Liver (tissue), 9 donors: ENCODE results near the gene SGPP2. TPM values are rescaled to one million over a fixed set of nuclear protein-coding genes. Genes with fewer than 3 reads are reported as not detected.

Experiments used
- DNase-seq: peaks from one replicate; pipeline ENCODE4 v3.0.0-alpha.2; 2017; ENCODE audit warnings: low spot score
- H3K27ac ChIP-seq, 2 donors: one replicate each; pipeline ENCODE4 v1.7.0; 2013; ENCODE audit warnings: inconsistent platforms in 2 of 2, low read length in 2 of 2, control low read depth in 1 of 2, low read depth in 1 of 2, mild to moderate bottlenecking in 1 of 2
- H3K27me3 ChIP-seq, 4 donors: one replicate each; pipeline versions ENCODE4 v1.6.1 to v1.7.0; 2013; ENCODE audit warnings: low read length in 3 of 4, inconsistent platforms in 1 of 4, mild to moderate bottlenecking in 1 of 4, moderate library complexity in 1 of 4; ENCODE audit not compliant: control insufficient read depth in 4 of 4, insufficient read depth in 4 of 4
- H3K36me3 ChIP-seq, 4 donors: one replicate each; pipeline versions ENCODE4 v1.6.1 to v1.7.0; 2013; ENCODE audit warnings: low read length in 3 of 4, mild to moderate bottlenecking in 3 of 4, low read depth in 1 of 4, moderate library complexity in 1 of 4; ENCODE audit not compliant: control insufficient read depth in 4 of 4, insufficient read depth in 3 of 4
- H3K4me1 ChIP-seq, 4 donors: one replicate each; pipeline versions ENCODE4 v1.6.1 to v1.7.0; 2013; ENCODE audit warnings: low read length in 3 of 4, mild to moderate bottlenecking in 3 of 4, moderate library complexity in 1 of 4; ENCODE audit not compliant: control insufficient read depth in 4 of 4, insufficient read depth in 4 of 4
- H3K4me3 ChIP-seq, 3 donors: one replicate each; pipeline versions ENCODE4 v1.6.1 to v1.7.0; 2013; ENCODE audit warnings: low read length in 3 of 3, control low read depth in 1 of 3, low read depth in 1 of 3, mild to moderate bottlenecking in 1 of 3
- H3K9ac ChIP-seq, 2 donors: one replicate each; pipeline ENCODE4 v1.7.0; 2013; ENCODE audit warnings: low read length in 2 of 2, mild to moderate bottlenecking in 2 of 2, moderate library complexity in 2 of 2, control low read depth in 1 of 2, low read depth in 1 of 2
- H3K9me3 ChIP-seq, 4 donors: one replicate each; pipeline versions ENCODE4 v1.6.1 to v1.7.0; 2013; ENCODE audit warnings: low read length in 3 of 4; ENCODE audit not compliant: control insufficient read depth in 4 of 4
- ATF3 ChIP-seq: IDR thresholded peaks from 2 replicates; pipeline ENCODE4 v1.6.1; 2016; ENCODE audit warnings: antibody characterized with exemption
- EGR1 ChIP-seq, 2 donors: IDR thresholded peaks; 2 replicates each; pipeline ENCODE4 v1.6.1; 2016 to 2018; ENCODE audit warnings: antibody characterized with exemption in 2 of 2, low read depth in 2 of 2
- FOXA1 ChIP-seq: IDR thresholded peaks from 2 replicates; pipeline ENCODE4 v1.6.1; 2016; ENCODE audit warnings: antibody characterized with exemption
- FOXA2 ChIP-seq: IDR thresholded peaks from 2 replicates; pipeline ENCODE4 v1.6.1; 2016; ENCODE audit warnings: antibody characterized with exemption
- GABPA ChIP-seq, 2 donors: IDR thresholded peaks in 1 of 2; conservative IDR thresholded peaks in 1 of 2; 2 replicates each; pipeline ENCODE4 v1.6.1; 2016; ENCODE audit warnings: antibody characterized with exemption in 2 of 2, mild to moderate bottlenecking in 1 of 2, moderate library complexity in 1 of 2
- HNF4A ChIP-seq, 2 donors: conservative IDR thresholded peaks; 2 replicates each; pipeline ENCODE4 v1.6.1; 2016; ENCODE audit warnings: antibody characterized with exemption in 2 of 2, mild to moderate bottlenecking in 2 of 2
- HNF4G ChIP-seq: IDR thresholded peaks from 2 replicates; pipeline ENCODE4 v1.6.1; 2016; ENCODE audit warnings: antibody characterized with exemption
- JUND ChIP-seq, 2 donors: IDR thresholded peaks; 2 replicates each; pipeline ENCODE4 v1.6.1; 2016; ENCODE audit warnings: antibody characterized with exemption in 2 of 2
- NR2F2 ChIP-seq: IDR thresholded peaks from 2 replicates; pipeline ENCODE4 v1.6.1; 2016; ENCODE audit warnings: antibody characterized with exemption
- RAD21 ChIP-seq, 2 donors: IDR thresholded peaks; 2 replicates each; pipeline ENCODE4 v1.6.1; 2016; ENCODE audit warnings: antibody characterized with exemption in 2 of 2, mild to moderate bottlenecking in 2 of 2
- REST ChIP-seq: IDR thresholded peaks from 2 replicates; pipeline ENCODE4 v1.6.1; 2016; ENCODE audit warnings: antibody characterized with exemption, mild to moderate bottlenecking
- RXRA ChIP-seq, 2 donors: IDR thresholded peaks; 2 replicates each; pipeline ENCODE4 v1.6.1; 2017 to 2018; ENCODE audit warnings: antibody characterized with exemption in 2 of 2, mild to moderate bottlenecking in 1 of 2
- TAF1 ChIP-seq: conservative IDR thresholded peaks from 2 replicates; pipeline ENCODE4 v1.6.1; 2016; ENCODE audit warnings: antibody characterized with exemption, mild to moderate bottlenecking
- YY1 ChIP-seq: IDR thresholded peaks from 2 replicates; pipeline ENCODE4 v1.6.1; 2016; ENCODE audit warnings: antibody characterized with exemption, mild to moderate bottlenecking
- ZBTB33 ChIP-seq: IDR thresholded peaks from 2 replicates; pipeline ENCODE4 v1.6.1; 2016; ENCODE audit warnings: antibody characterized with exemption
- WGBS: extraction: QIAGEN DNeasy Blood & Tissue Kit; methylation state at CpG from one replicate; pipeline ENCODE4 v1.1.7; 2013; 5-methylcytosine and 5-hydroxymethylcytosine counted together
- polyA plus RNA-seq, 2 donors: library from polyadenylated mRNA; stranded (reverse) in 1 of 2; unstranded in 1 of 2; fragments of 200-250 nt in 1 of 2; fragments of >200 nt in 1 of 2; fragmentation: Nextera tagmentation in 1 of 2; extraction: Ambion mirVana in 1 of 2; gene quantifications; one replicate each; pipeline versions ENCODE4 v1.2.1 to v1.2.3, GENCODE V29; 2013 to 2015
- total RNA-seq, 2 donors: library from RNA; depleted of rRNA; stranded (reverse); fragments of >200 nt; gene quantifications; one replicate each; pipeline ENCODE4 v1.2.3, GENCODE V29; 2014
- TF ChIP-seq, protein P1 (sequence below): IDR thresholded peaks from 2 replicates; pipeline ENCODE4 v1.6.1; 2016; ENCODE audit warnings: antibody characterized with exemption
- TF ChIP-seq, protein P2 (sequence below): fragments of 150-350 bp; IDR thresholded peaks from 2 replicates; pipeline ENCODE4 v1.5.1; 2017; ENCODE audit warnings: improper control_type of control experiment, low read depth, low read length; ENCODE audit not compliant: missing input control
- donor health status: healthy.
- donor health status: healthy.
- donor health status: healthy.
- donor health status: healthy.
- donor health status: healthy.

SGPP2 gene
- total and polyA plus RNA-seq, 4 donors, result 0.16 to 0.33 (median 0.31) TPM; not detected in 1

- TF ChIP-seq RXRA (IDR thresholded peaks at IDR 0.05), result no peak
- no peak for TF ChIP-seq JUND (IDR thresholded peaks at IDR 0.05)
- TF ChIP-seq REST, result no peak
- no peak overlapping the region for H3K27ac ChIP-seq
- no peaks in the 10 kb centered on the region for H3K27me3 ChIP-seq
- peaks cover 0 to 10% (median 2%) of the 10 kb centered on the region in 4 donors for H3K4me1 ChIP-seq
- no peak overlapping the region for H3K9ac ChIP-seq
- 91% methylated on average over 2 of the region's 2 CpGs for WGBS
- no peaks in the 10 kb centered on the region for H3K9me3 ChIP-seq
- no peak for DNase-seq
- H3K4me3 ChIP-seq, result no peak overlapping the region
- peaks cover 0 to 33% (median 19%) of the 10 kb centered on the region in 4 donors for H3K36me3 ChIP-seq
Measured at GRCh38 chr2:222595581-222595980, 171.2 kb downstream of the SGPP2 start.

DNA sequence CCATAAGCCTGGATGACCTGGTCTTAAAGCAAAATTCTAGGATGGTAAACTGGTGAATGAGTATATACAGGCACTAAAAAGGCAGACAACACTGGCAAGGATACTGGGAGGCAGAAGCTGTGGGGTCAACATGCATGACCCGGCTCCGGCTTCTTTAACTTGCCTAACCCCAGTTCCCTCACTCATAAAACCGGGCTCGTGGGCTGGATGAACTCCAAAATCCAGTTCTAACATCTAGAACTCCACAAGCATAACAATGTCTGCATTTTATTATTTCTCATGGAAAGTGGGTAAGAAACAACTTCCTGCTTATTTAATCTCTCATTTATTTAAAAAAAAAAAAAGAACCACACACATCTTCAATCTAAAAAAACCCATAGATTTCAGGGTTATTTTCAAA, 174.3 kb downstream of the SGPP2 start:
- no peak for TF ChIP-seq RAD21 (IDR thresholded peaks at IDR 0.05)
- TF ChIP-seq YY1, result no peak
- no peak for TF ChIP-seq GABPA (IDR thresholded peaks at IDR 0.05 in 1 of 2, conservative IDR thresholded peaks at IDR 0.05 in 1 of 2)
- TF ChIP-seq HNF4G, result no peak
- TF ChIP-seq JUND (IDR thresholded peaks at IDR 0.05), result no peak
- TF ChIP-seq FOXA1, result no peak

GRCh38 chr2:222603501-222603900, 179.2 kb downstream of the SGPP2 start:
- TF ChIP-seq YY1, result no peak
- TF ChIP-seq EGR1 (IDR thresholded peaks at IDR 0.05; ENCODE audit: low read depth in 2 of 2), result no peak
- no peak for TF ChIP-seq HNF4G
- TF ChIP-seq TAF1, result no peak
- no peak for TF ChIP-seq FOXA2
- no peak for TF ChIP-seq ZBTB33
- TF ChIP-seq GABPA (IDR thresholded peaks at IDR 0.05 in 1 of 2, conservative IDR thresholded peaks at IDR 0.05 in 1 of 2), result no peak
- TF ChIP-seq, protein P1, sequence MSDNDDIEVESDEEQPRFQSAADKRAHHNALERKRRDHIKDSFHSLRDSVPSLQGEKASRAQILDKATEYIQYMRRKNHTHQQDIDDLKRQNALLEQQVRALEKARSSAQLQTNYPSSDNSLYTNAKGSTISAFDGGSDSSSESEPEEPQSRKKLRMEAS, result no peak
- no peak for TF ChIP-seq REST
- no peak for TF ChIP-seq ATF3
- no peak for TF ChIP-seq JUND (IDR thresholded peaks at IDR 0.05)
- TF ChIP-seq, protein P2, sequence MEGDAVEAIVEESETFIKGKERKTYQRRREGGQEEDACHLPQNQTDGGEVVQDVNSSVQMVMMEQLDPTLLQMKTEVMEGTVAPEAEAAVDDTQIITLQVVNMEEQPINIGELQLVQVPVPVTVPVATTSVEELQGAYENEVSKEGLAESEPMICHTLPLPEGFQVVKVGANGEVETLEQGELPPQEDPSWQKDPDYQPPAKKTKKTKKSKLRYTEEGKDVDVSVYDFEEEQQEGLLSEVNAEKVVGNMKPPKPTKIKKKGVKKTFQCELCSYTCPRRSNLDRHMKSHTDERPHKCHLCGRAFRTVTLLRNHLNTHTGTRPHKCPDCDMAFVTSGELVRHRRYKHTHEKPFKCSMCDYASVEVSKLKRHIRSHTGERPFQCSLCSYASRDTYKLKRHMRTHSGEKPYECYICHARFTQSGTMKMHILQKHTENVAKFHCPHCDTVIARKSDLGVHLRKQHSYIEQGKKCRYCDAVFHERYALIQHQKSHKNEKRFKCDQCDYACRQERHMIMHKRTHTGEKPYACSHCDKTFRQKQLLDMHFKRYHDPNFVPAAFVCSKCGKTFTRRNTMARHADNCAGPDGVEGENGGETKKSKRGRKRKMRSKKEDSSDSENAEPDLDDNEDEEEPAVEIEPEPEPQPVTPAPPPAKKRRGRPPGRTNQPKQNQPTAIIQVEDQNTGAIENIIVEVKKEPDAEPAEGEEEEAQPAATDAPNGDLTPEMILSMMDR, result no peak
- TF ChIP-seq HNF4A (conservative IDR thresholded peaks at IDR 0.05), result no peak
- no peak for TF ChIP-seq NR2F2
- TF ChIP-seq RXRA (IDR thresholded peaks at IDR 0.05), result no peak
- no peaks in the 10 kb centered on the region for H3K9me3 ChIP-seq
- H3K27ac ChIP-seq, result no peak overlapping the region
- no peaks in the 10 kb centered on the region for H3K27me3 ChIP-seq
- no peak for DNase-seq
- no peak overlapping the region for H3K4me3 ChIP-seq
- H3K36me3 ChIP-seq, result peaks cover 0 to 14% (median 10%) of the 10 kb centered on the region in 4 donors
- 98% methylated on average over 2 of the region's 2 CpGs for whole genome bisulfite sequencing
- H3K4me1 ChIP-seq, result no peaks in the 10 kb centered on the region
- no peak overlapping the region for H3K9ac ChIP-seq

More for the DNA sequence above, 174.3 kb downstream of the SGPP2 start:
- Histone ChIP-seq H3K4me1 (peaks cover 0 to 10% (median 2%) of the 10 kb centered on the region in 4 donors), H3K27me3 (no peaks in the 10 kb centered on the region), H3K27ac (no peak overlapping the region), H3K4me3 (no peak overlapping the region), H3K36me3 (peaks cover 0 to 26% (median 16%) of the 10 kb centered on the region in 4 donors), H3K9ac (no peak overlapping the region), H3K9me3 (no peaks in the 10 kb centered on the region)
- DNase-seq, result no peak
- WGBS, result 78% methylated on average over 4 of the region's 4 CpGs
